Brain microvascular endothelial cell (primary cell): ENCODE data around the gene ZNF76.

ENCODE experiments used
- DNase-seq: peaks from one replicate; pipeline ENCODE4 v3.0.0-alpha.2; 2020
- H3K27ac ChIP-seq: fragments of 250-450 bp; sonication (Bioruptor Pico); 2 replicates; pipeline ENCODE4 v1.5.1; 2020; ENCODE audit warnings: mild to moderate bottlenecking, moderate library complexity
- H3K27me3 ChIP-seq: fragments of 250-450 bp; sonication (Bioruptor Pico); replicated peaks from 2 replicates; pipeline ENCODE4 v1.5.1; 2020; ENCODE audit warnings: mild to moderate bottlenecking
- H3K36me3 ChIP-seq: fragments of 250-450 bp; sonication (Bioruptor Pico); replicated peaks from 2 replicates; pipeline ENCODE4 v1.5.1; 2020; ENCODE audit warnings: mild to moderate bottlenecking
- H3K4me3 ChIP-seq: 2 replicates; pipeline ENCODE4 v1.5.1; 2011; ENCODE audit warnings: low read depth, mild to moderate bottlenecking, control low read depth, low read length, moderate library complexity
- in situ Hi-C: cut with HindIII; loops from 2 replicates; pipeline ENCODE4 v1.10.0; 2017; ENCODE audit warnings: low sequenced_read_pairs, low pct_ligation_motif_present
- TF ChIP-seq, protein P1 (sequence below): IDR thresholded peaks from 2 replicates; pipeline ENCODE4 v1.5.1; 2011; ENCODE audit warnings: low read depth, mild to moderate bottlenecking, moderate library complexity, low read length, control low read depth, inconsistent platforms; ENCODE audit errors: missing control alignments

Gene ZNF76

GRCh38 chr6:35258336-35258735 lies 1.2 kb upstream of the ZNF76 start:
- Histone ChIP-seq H3K36me3 (no peaks in the 10 kb centered on the region), H3K27me3 (no peaks in the 10 kb centered on the region), H3K4me3 (peak overlapping the region; percentile 97), H3K27ac (peak overlapping the region; percentile 80)
- TF ChIP-seq, protein P1, sequence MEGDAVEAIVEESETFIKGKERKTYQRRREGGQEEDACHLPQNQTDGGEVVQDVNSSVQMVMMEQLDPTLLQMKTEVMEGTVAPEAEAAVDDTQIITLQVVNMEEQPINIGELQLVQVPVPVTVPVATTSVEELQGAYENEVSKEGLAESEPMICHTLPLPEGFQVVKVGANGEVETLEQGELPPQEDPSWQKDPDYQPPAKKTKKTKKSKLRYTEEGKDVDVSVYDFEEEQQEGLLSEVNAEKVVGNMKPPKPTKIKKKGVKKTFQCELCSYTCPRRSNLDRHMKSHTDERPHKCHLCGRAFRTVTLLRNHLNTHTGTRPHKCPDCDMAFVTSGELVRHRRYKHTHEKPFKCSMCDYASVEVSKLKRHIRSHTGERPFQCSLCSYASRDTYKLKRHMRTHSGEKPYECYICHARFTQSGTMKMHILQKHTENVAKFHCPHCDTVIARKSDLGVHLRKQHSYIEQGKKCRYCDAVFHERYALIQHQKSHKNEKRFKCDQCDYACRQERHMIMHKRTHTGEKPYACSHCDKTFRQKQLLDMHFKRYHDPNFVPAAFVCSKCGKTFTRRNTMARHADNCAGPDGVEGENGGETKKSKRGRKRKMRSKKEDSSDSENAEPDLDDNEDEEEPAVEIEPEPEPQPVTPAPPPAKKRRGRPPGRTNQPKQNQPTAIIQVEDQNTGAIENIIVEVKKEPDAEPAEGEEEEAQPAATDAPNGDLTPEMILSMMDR = no peak
- no peak for DNase-seq
- in situ Hi-C loops = no loop called here

DNA sequence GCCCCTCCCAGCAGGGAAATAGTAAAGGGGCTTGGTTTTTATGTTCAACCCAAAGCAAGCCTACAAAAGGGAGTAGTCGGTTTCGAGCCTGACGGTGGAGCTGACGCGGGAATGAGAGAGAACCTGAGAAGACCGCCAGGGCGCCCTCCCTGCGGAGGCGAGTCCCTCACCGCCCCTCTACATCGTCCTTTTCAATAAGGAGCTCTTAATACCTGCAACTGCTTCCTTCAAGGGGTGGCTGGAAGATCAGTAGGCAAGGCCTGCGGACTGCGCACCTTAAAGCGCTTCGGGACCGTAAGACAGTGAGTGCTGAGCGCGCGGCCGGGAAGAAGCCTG lies 709 bp upstream of the ZNF76 start:
- in situ Hi-C loops = no loop called here
- no peaks in the 10 kb centered on the region for H3K27me3 ChIP-seq
- peak overlapping the region; percentile 80 for H3K27ac ChIP-seq
- DNase-seq = peak; percentile 50
- TF ChIP-seq, protein P1 = peak; percentile 45
- peak overlapping the region; percentile 97 for H3K4me3 ChIP-seq
- no peaks in the 10 kb centered on the region for H3K36me3 ChIP-seq

DNA sequence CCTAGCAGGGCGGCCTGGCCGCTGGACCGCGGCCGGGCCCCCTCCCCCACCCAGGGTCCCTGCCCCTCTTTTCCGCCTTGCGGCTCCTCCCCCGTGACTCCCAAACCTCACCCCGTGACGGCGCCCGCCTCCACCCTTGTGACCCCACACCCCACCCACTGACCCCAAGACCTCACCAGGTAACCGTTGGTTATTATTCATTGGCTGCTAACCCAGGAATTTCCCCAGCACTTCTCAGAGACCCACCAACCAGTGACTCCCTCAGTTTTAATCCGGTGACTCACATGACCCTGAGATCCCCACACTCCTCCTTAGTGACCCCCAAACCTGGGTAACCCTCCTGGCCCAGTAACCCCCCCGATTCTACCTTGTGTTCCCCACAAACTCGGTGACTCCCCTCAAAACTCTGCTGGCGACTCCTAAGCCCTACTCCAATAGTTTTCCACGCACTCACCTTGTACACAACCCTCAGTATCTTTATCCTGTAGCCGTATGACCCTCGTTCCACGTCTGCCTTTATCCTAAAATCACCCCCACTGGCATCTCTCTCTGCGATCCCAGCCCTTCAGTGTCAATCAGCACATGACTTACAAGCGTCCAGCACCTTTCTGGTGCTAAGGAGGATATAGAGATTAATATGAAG lies 534 bp downstream of the ZNF76 start:
- H3K27ac ChIP-seq = peak overlapping the region; percentile 80
- no peaks in the 10 kb centered on the region for H3K27me3 ChIP-seq
- no peak for DNase-seq
- H3K36me3 ChIP-seq = no peaks in the 10 kb centered on the region
- TF ChIP-seq, protein P1 = no peak
- in situ Hi-C loops = no loop called here
- peak overlapping the region; percentile 97 for H3K4me3 ChIP-seq

DNA sequence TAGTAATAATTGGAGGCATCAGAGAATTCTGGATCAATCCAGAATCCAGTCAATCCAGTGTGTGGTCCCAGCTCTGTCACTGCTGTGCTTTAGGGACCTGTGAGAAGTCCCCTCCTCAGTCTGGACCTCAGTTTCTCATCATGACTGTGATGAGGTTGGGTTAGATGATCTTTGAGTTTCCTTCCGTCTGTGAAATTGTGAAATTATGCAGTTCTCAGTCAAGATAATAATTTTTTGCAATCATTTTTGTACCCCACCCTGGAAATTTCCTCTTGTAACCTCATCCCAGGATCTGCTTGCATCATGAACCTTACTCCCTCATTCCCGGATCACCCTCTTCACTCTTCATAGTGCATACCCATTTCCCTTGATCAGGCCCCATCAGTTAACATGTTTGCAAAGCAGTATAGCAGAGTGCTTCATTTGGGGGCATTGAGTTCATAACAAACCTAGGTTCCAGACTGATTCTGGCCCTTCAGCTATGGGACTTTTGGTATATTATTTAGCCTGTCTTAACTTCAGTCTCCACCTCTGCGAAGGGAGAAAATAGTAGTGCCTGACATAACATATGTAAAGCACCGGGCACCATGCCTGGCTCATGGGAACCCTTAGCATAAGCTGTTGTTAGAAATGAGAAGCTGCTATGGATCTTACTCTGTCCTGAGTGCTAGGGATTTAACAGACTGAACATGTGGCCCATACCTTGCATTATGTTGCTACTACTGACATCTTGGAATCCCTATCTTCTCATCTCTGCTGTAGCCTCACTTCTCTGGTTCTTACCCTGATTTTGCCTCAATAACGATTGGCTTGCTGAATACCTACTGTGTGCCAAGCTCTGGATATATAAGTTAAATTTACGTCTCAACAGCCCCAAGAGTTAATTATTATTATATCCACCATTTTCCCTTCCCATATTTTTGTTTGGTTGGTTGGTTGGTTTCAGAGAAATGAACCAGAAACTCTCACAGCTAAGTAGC lies 1.3 kb downstream of the ZNF76 start:
- TF ChIP-seq, protein P1 = no peak
- Histone ChIP-seq H3K27me3 (no peaks in the 10 kb centered on the region), H3K27ac (no peak overlapping the region), H3K4me3 (peak overlapping the region; percentile 97), H3K36me3 (no peaks in the 10 kb centered on the region)
- in situ Hi-C loops = no loop called here
- DNase-seq = no peak

DNA sequence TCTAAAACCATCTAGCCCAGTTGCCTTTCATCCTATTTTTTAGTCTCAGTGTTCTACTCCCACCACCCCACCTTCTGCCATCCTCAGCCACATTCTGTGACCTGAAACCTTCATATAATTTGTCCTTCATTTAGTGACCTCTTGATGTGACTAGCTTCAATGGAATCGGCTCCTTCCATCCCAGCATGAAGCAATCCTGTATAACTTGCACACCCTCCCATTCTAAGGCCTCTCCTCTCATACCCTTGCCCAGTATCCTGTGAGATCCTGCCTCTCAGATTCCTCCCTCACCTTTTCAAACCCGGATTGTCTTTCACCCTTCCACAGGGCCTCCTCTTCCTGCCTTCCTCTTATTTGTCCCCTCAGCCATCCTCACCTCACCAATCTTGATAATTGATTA lies 3.1 kb downstream of the ZNF76 start:
- Histone ChIP-seq H3K36me3 (no peaks in the 10 kb centered on the region), H3K4me3 (no peak overlapping the region), H3K27me3 (no peaks in the 10 kb centered on the region), H3K27ac (no peak overlapping the region)
- no peak for DNase-seq
- TF ChIP-seq, protein P1 = no peak
- in situ Hi-C loops = no loop called here
